IMR-90 (cell line): ENCODE results near the gene PRSS23. TPM values are rescaled to one million over a fixed set of nuclear protein-coding genes. Genes with fewer than 3 reads are reported as not detected.

Source experiments
- ATAC-seq: fragments of 200-7000 bp; cut with Tn5 transposase; 2 replicates; pipeline ENCODE4 v1.9.1; 2020; ENCODE audit warnings: low read depth, mild to moderate bottlenecking, moderate library complexity
- BruUV-seq: library from RNA; stranded (reverse); fragments of 400-500 nt; replicated peaks from 2 replicates; lab custom pipeline; 2021; lab: Mats Ljungman, UMichigan
- CTCF ChIA-PET: fragments of 300-600 bp; formaldehyde crosslinking; extraction: SDS; loops from one replicate; lab custom pipeline; 2021; ENCODE audit warnings: antibody characterized with exemption; lab: Yijun Ruan, JAX
- POLR2A ChIA-PET: fragments of 300-600 bp; sonication (Branson Sonifier 250); formaldehyde crosslinking; loops from one replicate; lab custom pipeline; 2022; ENCODE audit warnings: antibody characterized with exemption; ENCODE audit not compliant: unreplicated experiment; lab: Charles Lee
- DNase-seq: peaks from one replicate; pipeline ENCODE4 v3.0.0; 2013
- H2AFZ ChIP-seq: replicated peaks from 2 replicates; pipeline ENCODE3; 2013; ENCODE audit warnings: low read length, mild to moderate bottlenecking; ENCODE audit not compliant: poor library complexity
- H2AK5ac ChIP-seq: 2 replicates; pipeline ENCODE4 v1.6.1; 2013; ENCODE audit warnings: low read depth, low read length, inconsistent platforms
- H2AK9ac ChIP-seq: replicated peaks from 2 replicates; pipeline ENCODE3; 2013; ENCODE audit warnings: mild to moderate bottlenecking, low read depth, low read length, moderate library complexity; ENCODE audit not compliant: poor library complexity
- H2BK120ac ChIP-seq: 2 replicates; pipeline ENCODE4 v1.6.1; 2013; ENCODE audit warnings: low read depth, low read length, inconsistent platforms
- H2BK15ac ChIP-seq: 3 replicates; pipeline ENCODE4 v1.6.1; 2013; ENCODE audit warnings: low read depth, low read length, inconsistent platforms
- H2BK20ac ChIP-seq: 2 replicates; pipeline ENCODE4 v1.6.1; 2013; ENCODE audit warnings: low read depth, mild to moderate bottlenecking, inconsistent platforms, low read length, moderate library complexity
- H2BK5ac ChIP-seq: 2 replicates; pipeline ENCODE4 v1.6.1; 2013; ENCODE audit warnings: mild to moderate bottlenecking, low read depth, low read length, inconsistent platforms; ENCODE audit not compliant: poor library complexity, severe bottlenecking
- H3K14ac ChIP-seq: replicated peaks from 2 replicates; pipeline ENCODE4 v1.6.1; 2013; ENCODE audit warnings: low read depth, low read length, inconsistent platforms
- H3K18ac ChIP-seq: 2 replicates; pipeline ENCODE4 v1.6.1; 2013; ENCODE audit warnings: low read depth, low read length, control low read depth
- H3K23ac ChIP-seq: 2 replicates; pipeline ENCODE4 v1.6.1; 2013; ENCODE audit warnings: low read depth, low read length, inconsistent platforms
- H3K27ac ChIP-seq: 2 replicates; pipeline ENCODE4 v1.5.1; 2013; ENCODE audit warnings: mild to moderate bottlenecking, control low read depth, low read length; ENCODE audit not compliant: insufficient read depth
- H3K27me3 ChIP-seq: 2 replicates; pipeline ENCODE4 v1.6.1; 2013; ENCODE audit warnings: low read length; ENCODE audit not compliant: control insufficient read depth, insufficient read depth
- H3K36me3 ChIP-seq: 2 replicates; pipeline ENCODE4 v1.6.1; 2013; ENCODE audit warnings: low read length, mixed read lengths; ENCODE audit not compliant: control insufficient read depth, insufficient read depth
- H3K4ac ChIP-seq: 2 replicates; pipeline ENCODE4 v1.6.1; 2013; ENCODE audit warnings: low read depth, low read length, inconsistent platforms
- H3K4me1 ChIP-seq: 2 replicates; pipeline ENCODE4 v1.6.1; 2013; ENCODE audit warnings: low read length, mixed read lengths; ENCODE audit not compliant: control insufficient read depth, insufficient read depth
- H3K4me2 ChIP-seq: 2 replicates; pipeline ENCODE4 v1.6.1; 2013; ENCODE audit warnings: low read depth, mild to moderate bottlenecking, control low read depth, low read length, moderate library complexity
- H3K4me3 ChIP-seq: 2 replicates; pipeline ENCODE4 v1.5.1; 2013; ENCODE audit warnings: low read depth, mild to moderate bottlenecking, control low read depth, low read length, moderate library complexity; ENCODE audit not compliant: insufficient read depth
- H3K56ac ChIP-seq: 2 replicates; pipeline ENCODE4 v1.6.1; 2013; ENCODE audit warnings: low read length, inconsistent platforms; ENCODE audit not compliant: insufficient read depth; ENCODE audit errors: extremely low read depth
- H3K79me1 ChIP-seq, 2 experiments: 2 replicates each; pipeline ENCODE4 v1.6.1; 2013; ENCODE audit warnings: low read length in 2 of 2, inconsistent platforms in 1 of 2, low read depth in 1 of 2
- H3K9ac ChIP-seq: 2 replicates; pipeline ENCODE4 v1.6.1; 2013; ENCODE audit warnings: low read depth, low read length, control low read depth
- H3K9me1 ChIP-seq: 2 replicates; pipeline ENCODE4 v1.6.1; 2013; ENCODE audit warnings: low read length, inconsistent platforms; ENCODE audit not compliant: insufficient read depth
- H3K9me3 ChIP-seq: 2 replicates; pipeline ENCODE4 v1.6.1; 2013; ENCODE audit warnings: low read length; ENCODE audit not compliant: control insufficient read depth, insufficient read depth
- H4K20me1 ChIP-seq: 2 replicates; pipeline ENCODE4 v1.6.1; 2013; ENCODE audit warnings: low read length, inconsistent platforms; ENCODE audit not compliant: insufficient read depth
- H4K5ac ChIP-seq: 2 replicates; pipeline ENCODE4 v1.6.1; 2013; ENCODE audit warnings: mild to moderate bottlenecking, low read depth, low read length, control low read depth
- H4K8ac ChIP-seq, 2 experiments: 2 replicates each; pipeline ENCODE4 v1.6.1; 2013; ENCODE audit warnings: low read depth in 2 of 2, low read length in 2 of 2, control low read depth in 1 of 2, inconsistent platforms in 1 of 2
- H4K91ac ChIP-seq: 2 replicates; pipeline ENCODE4 v1.6.1; 2013; ENCODE audit warnings: low read depth, low read length, inconsistent platforms; ENCODE audit not compliant: insufficient read depth
- CEBPB ChIP-seq: IDR thresholded peaks from 2 replicates; pipeline ENCODE4 v1.6.1; 2012; ENCODE audit warnings: low read depth, low read length, improper control_type of control experiment
- RFX5 ChIP-seq: IDR thresholded peaks from 2 replicates; pipeline ENCODE4 v1.8.0; 2012; ENCODE audit warnings: low read depth, mild to moderate bottlenecking, low read length, moderate library complexity
- WGBS, 2 experiments: methylation state at CpG; one replicate each; pipeline versions ENCODE4 v1.1.5 to v1.1.7; 2013; ENCODE audit warnings: missing lambda C conversion rate in 2 of 2; ENCODE audit not compliant: insufficient read length in 1 of 2; ENCODE audit errors: extremely low coverage in 2 of 2; 5-methylcytosine and 5-hydroxymethylcytosine counted together
- dilution Hi-C: fragments of 300-500 bp; cut with HindIII; formaldehyde crosslinking; loops from one replicate; pipeline ENCODE4 v1.14.3; 2018; ENCODE audit warnings: low sequenced_read_pairs; ENCODE audit not compliant: unreplicated experiment
- in situ Hi-C: fragments of 300-500 bp; cut with MboI; formaldehyde crosslinking; loops from 3 replicates; pipeline ENCODE4 v1.14.3; 2019; ENCODE audit warnings: low sequenced_read_pairs, inconsistent platforms, mixed read lengths
- intact Hi-C: fragments of 100-400 bp; cut with micrococcal nuclease; formaldehyde crosslinking; loops from 2 replicates; pipeline ENCODE4 v1.10.0; 2022
- polyA plus RNA-seq, 3 experiments: library from polyadenylated mRNA; depleted of rRNA; stranded (reverse); fragments of >200 nt; gene quantifications; 2 replicates each; pipeline ENCODE4 v1.2.3, GENCODE V29; 2012; ENCODE audit warnings: low replicate concordance in 1 of 3
- total RNA-seq: library from RNA; depleted of rRNA; stranded (reverse); fragments of >200 nt; gene quantifications from 2 replicates; pipeline ENCODE4 v1.2.3, GENCODE V29; 2012

Gene PRSS23
- total and polyA plus RNA-seq, 2 of the 4 experiments (the other 2 are of a cell fraction): 100 to 199 TPM

DNA sequence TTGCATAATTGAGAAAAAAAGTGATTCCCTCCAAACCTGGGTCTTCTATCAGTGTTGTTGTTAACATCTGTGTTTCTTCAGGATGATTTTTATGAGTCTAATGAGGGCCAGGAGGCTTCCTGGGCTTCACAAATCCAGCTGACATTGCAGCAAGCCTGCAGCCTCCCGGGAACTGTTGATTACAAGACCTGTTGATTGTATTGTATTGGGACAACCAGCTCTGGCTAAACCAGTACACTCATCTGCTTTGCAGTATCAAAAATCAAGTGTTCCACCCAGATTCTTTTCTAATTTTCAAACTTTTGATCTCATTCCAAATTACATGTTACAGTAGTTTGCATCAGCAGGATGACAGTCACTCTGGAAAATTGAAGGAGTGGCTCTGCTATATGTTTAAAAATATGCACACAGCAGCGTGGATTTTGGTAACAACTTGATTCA lies 16.1 kb upstream of the PRSS23 start:
- Histone ChIP-seq H3K14ac (0 out of 2 replicates have a peak overlapping the region, but pooled peaks have one; percentile 22), H3K9me1 (no peaks in the 10 kb centered on the region), H3K27me3 (no peaks in the 10 kb centered on the region), H3K4ac (peak overlapping the region; percentile 46), H2AK5ac (no peak overlapping the region), H4K8ac (peak overlapping the region in 1 of 2 experiments; percentile 53; a peak in 2 of 4 replicates), H4K91ac (peak overlapping the region; percentile 39; the same call in 1 of the 2 replicates), H4K20me1 (no peaks in the 10 kb centered on the region), H2AK9ac (no peak overlapping the region), H2BK120ac (peak overlapping the region; percentile 80), H3K9me3 (no peaks in the 10 kb centered on the region), H2AFZ (no peak overlapping the region), H3K4me3 (no peak overlapping the region), H3K56ac (peak overlapping the region; percentile 13; the same call in 1 of the 2 replicates), H2BK15ac (no peak overlapping the region), H4K5ac (no peak overlapping the region), H3K4me1 (peaks cover 3% of the 10 kb centered on the region; the same call in 1 of the 2 replicates), H3K18ac (no peak overlapping the region), H2BK5ac (no peak overlapping the region), H3K79me1 (no peaks in the 10 kb centered on the region), H3K27ac (no peak overlapping the region), H3K23ac (0 out of 2 replicates have a peak overlapping the region, but pooled peaks have one; percentile 46), H3K9ac (no peak overlapping the region), H2BK20ac (peak overlapping the region; percentile 49), H3K4me2 (no peak overlapping the region), H3K36me3 (no peaks in the 10 kb centered on the region)
- intact Hi-C loops (no loop called here), dilution Hi-C loops (no loop called here), in situ Hi-C loops (no loop called here)
- peak; percentile 21; the same call in 1 of the 2 replicates for ATAC-seq
- BruUV-seq: no TSS peak
- POLR2A ChIA-PET: no interaction called here
- CTCF ChIA-PET: interaction anchor here (1.1 kb wide), 1 partner anchor 16 kb away, joined by 3 read pairs; the partner anchor contains the start of gene PRSS23
- no CpG with 5 or more reads among the region's 2 CpGs for WGBS, 2 experiments
- peak; percentile 49 for DNase-seq
- TF ChIP-seq RFX5 (no peak), CEBPB (peak; percentile 74)
